Activated CD4-positive, alpha-beta T cell treated with anti-CD3 and anti-CD28 coated beads, Interleukin-2, amount 10 ng/mL, durations not matched to agents 24 days and 14 days (primary cell): ENCODE measurements around the gene DBT. TPM values are rescaled to one million over a fixed set of nuclear protein-coding genes. Genes with fewer than 3 reads are reported as not detected.

Experiments used
- DNase-seq: peaks from one replicate; pipeline ENCODE4 v3.0.0; 2022
- H3K27ac Mint-ChIP-seq: one replicate; pipeline ENCODE4 v1.8.0; 2022; ENCODE audit warnings: mild to moderate bottlenecking, mixed read lengths
- H3K27me3 Mint-ChIP-seq: one replicate; pipeline ENCODE4 v1.8.0; 2022; ENCODE audit warnings: mixed read lengths
- H3K36me3 Mint-ChIP-seq: one replicate; pipeline ENCODE4 v1.8.0; 2022; ENCODE audit warnings: low read depth, mild to moderate bottlenecking, mixed read lengths
- H3K4me1 Mint-ChIP-seq: one replicate; pipeline ENCODE4 v1.8.0; 2021; ENCODE audit warnings: mixed read lengths
- H3K4me3 Mint-ChIP-seq: one replicate; pipeline ENCODE4 v1.8.0; 2022; ENCODE audit warnings: mild to moderate bottlenecking, moderate library complexity, mixed read lengths
- H3K9me3 Mint-ChIP-seq: one replicate; pipeline ENCODE4 v1.8.0; 2021; ENCODE audit warnings: mixed read lengths
- intact Hi-C: fragments of 100-400 bp; cut with micrococcal nuclease; formaldehyde crosslinking; loops from one replicate; pipeline ENCODE4 v1.15.1; 2023
- total RNA-seq: library from RNA; stranded (reverse); gene quantifications from 2 replicates; pipeline ENCODE4 v1.2.3, GENCODE V29; 2022

The DBT gene
- total RNA-seq, 1 donor from 2014 or later: 12.4 TPM

- Mint-ChIP-seq H3K4me1 (peaks cover 8% of the 10 kb centered on the region), H3K9me3 (no peaks in the 10 kb centered on the region), H3K36me3 (peaks cover 14% of the 10 kb centered on the region), H3K4me3 (no peak overlapping the region), H3K27ac (no peak overlapping the region), H3K27me3 (no peaks in the 10 kb centered on the region)
- no peak for DNase-seq
- intact Hi-C loops: no loop called here
Observed at GRCh38 chr1:100151679-100152078, 98.0 kb downstream of the DBT start.

DNA sequence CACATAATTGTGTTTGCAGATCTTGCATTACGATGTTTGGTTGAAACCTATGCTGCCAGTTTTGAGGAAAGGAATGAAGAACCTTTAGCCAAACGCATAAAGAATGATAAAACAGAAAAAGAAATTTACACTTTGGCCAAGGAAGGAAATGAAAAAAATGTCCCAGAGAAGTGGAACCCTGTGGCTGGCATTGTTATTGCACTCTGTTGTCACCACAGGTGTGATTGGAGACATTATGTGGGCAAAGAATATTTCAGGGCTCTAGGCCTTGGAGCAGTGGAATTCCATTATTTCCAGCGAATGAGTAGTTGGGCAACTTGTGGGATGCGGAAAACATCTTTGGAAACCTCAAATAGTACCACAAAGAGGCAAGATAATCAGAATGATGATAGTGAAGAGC, 101.8 kb downstream of the DBT start:
- H3K4me3 Mint-ChIP-seq: no peak overlapping the region
- H3K36me3 Mint-ChIP-seq: peaks cover 35% of the 10 kb centered on the region
- H3K4me1 Mint-ChIP-seq: peaks cover 10% of the 10 kb centered on the region
- no peaks in the 10 kb centered on the region for H3K27me3 Mint-ChIP-seq
- intact Hi-C loops: no loop called here
- no peak overlapping the region for H3K27ac Mint-ChIP-seq
- H3K9me3 Mint-ChIP-seq: no peaks in the 10 kb centered on the region
- no peak for DNase-seq

DNA sequence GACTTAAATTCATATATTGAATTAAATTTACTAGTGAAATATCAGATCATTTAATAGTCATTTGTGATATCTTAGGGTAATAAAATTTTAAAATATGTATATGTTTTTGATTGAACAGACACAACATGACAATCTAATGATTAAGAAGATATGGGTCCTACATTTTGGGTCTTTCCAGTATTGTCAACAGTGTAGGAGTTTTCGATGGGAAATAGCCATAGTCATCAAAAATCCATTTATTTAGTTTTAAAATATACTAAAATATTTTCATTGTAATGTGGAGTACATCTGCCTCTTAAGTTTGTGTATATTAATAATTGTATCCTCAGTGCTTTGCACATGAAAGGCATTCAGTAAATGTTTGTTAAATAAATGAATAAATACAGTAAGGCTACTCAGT, 102.7 kb downstream of the DBT start:
- no peaks in the 10 kb centered on the region for H3K27me3 Mint-ChIP-seq
- no peak overlapping the region for H3K27ac Mint-ChIP-seq
- H3K4me3 Mint-ChIP-seq: no peak overlapping the region
- H3K36me3 Mint-ChIP-seq: peaks cover 42% of the 10 kb centered on the region
- no peaks in the 10 kb centered on the region for H3K9me3 Mint-ChIP-seq
- intact Hi-C loops: no loop called here
- DNase-seq: no peak
- H3K4me1 Mint-ChIP-seq: peaks cover 9% of the 10 kb centered on the region

- DNase-seq: no peak
- Mint-ChIP-seq H3K4me3 (no peak overlapping the region), H3K27ac (no peak overlapping the region), H3K27me3 (no peaks in the 10 kb centered on the region), H3K9me3 (no peaks in the 10 kb centered on the region), H3K36me3 (peaks cover 51% of the 10 kb centered on the region), H3K4me1 (peaks cover 9% of the 10 kb centered on the region)
- intact Hi-C loops: no loop called here
Observed at GRCh38 chr1:100145116-100145515, 104.5 kb downstream of the DBT start.

DNA sequence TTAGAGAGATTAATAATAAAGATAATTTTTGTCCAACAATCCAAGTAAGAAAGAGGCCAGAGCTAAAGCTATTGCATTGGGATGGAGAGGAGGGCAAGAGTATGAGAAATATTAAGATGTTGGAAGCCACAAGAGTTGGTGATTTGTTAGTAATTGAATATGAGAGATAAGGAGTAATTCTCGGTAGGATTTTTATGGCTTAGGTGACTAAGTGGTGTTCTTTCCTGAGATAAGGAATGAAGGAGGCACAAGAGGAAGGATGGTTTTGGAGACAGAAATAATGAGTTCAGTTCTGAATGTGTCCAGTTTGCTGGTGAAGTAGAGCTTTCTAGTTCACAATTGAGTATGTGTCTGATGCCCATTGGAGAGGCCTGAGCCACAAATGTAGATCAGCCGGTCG, 107.3 kb downstream of the DBT start:
- peaks cover 59% of the 10 kb centered on the region for H3K36me3 Mint-ChIP-seq
- peaks cover 8% of the 10 kb centered on the region for H3K4me1 Mint-ChIP-seq
- intact Hi-C loops: no loop called here
- H3K9me3 Mint-ChIP-seq: no peaks in the 10 kb centered on the region
- DNase-seq: no peak
- no peaks in the 10 kb centered on the region for H3K27me3 Mint-ChIP-seq
- no peak overlapping the region for H3K4me3 Mint-ChIP-seq
- H3K27ac Mint-ChIP-seq: no peak overlapping the region

DNA sequence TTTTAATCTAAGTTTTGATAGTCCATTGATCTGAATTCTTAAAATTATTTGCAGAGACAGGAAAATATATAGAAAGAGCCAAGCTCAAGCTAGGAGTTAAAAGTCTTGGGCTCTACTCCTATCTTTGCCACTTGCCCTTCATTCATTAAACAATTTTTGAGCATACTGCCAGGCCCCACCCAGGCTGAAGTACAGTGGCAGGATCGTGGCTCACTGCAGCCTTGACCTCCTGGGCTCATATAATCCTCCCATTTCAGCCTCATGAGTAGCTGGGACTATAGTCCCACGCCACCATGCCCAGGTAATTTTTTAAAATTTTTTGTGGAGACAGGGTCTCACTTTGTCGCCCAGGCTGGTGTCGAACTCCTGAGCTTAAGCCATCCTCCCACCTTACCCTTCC, 108.4 kb downstream of the DBT start:
- H3K36me3 Mint-ChIP-seq: peaks cover 57% of the 10 kb centered on the region

DNA sequence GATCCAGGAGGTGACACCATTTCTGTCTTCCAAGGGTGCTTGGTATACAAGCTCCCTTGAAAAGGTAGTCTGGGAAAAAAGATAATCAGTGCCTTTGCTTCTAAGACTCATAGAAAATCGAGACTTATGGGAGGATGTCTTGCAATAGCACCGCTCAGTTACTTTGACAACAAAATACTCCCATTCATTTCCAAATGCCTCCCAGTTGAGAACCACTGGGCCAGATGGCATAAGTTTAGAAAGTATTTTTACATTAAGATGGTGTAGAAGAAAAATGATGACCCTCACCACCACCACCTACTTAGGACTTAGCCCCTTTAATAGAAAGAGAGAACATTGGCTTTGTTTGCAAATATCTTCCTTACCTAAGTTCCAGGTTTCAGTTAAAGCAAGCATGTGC, 112.0 kb downstream of the DBT start:
- Mint-ChIP-seq H3K4me1 (peaks cover 17% of the 10 kb centered on the region), H3K36me3 (peaks cover 39% of the 10 kb centered on the region), H3K27me3 (peaks cover 3% of the 10 kb centered on the region), H3K9me3 (no peaks in the 10 kb centered on the region), H3K4me3 (no peak overlapping the region), H3K27ac (no peak overlapping the region)
- no peak for DNase-seq
- intact Hi-C loops: no loop called here

More for the DNA sequence above, 108.4 kb downstream of the DBT start:
- Mint-ChIP-seq H3K9me3 (no peaks in the 10 kb centered on the region), H3K27ac (no peak overlapping the region), H3K4me1 (peaks cover 6% of the 10 kb centered on the region), H3K27me3 (no peaks in the 10 kb centered on the region), H3K4me3 (no peak overlapping the region)
- DNase-seq: no peak
- intact Hi-C loops: no loop called here

Other genes starting within 250 kb of the DBT start
- gene SASS6, start 116.9 kb downstream of the DBT start, total RNA-seq: 16.0 and 17.2 TPM in 2 replicates
- gene TRMT13, start 116.7 kb downstream of the DBT start, total RNA-seq: 24.3 and 25.5 TPM in 2 replicates
- gene LRRC39, start 71.6 kb downstream of the DBT start, total RNA-seq: 0.23 and 0.57 TPM in 2 replicates
- gene RTCA, start 16.4 kb upstream of the DBT start, total RNA-seq: 48.5 and 49.1 TPM in 2 replicates
- gene CDC14A, start 102.7 kb upstream of the DBT start, total RNA-seq: 10.3 and 11.0 TPM in 2 replicates